Liver (tissue), 3 donors: ENCODE data around the gene STX1A.

ENCODE experiments used
- EGR1 ChIP-seq, 2 donors: IDR thresholded peaks; 2 replicates each; pipeline ENCODE4 v1.6.1; 2016 to 2018; ENCODE audit warnings: antibody characterized with exemption in 2 of 2, low read depth in 2 of 2
- HNF4A ChIP-seq, 2 donors: conservative IDR thresholded peaks; 2 replicates each; pipeline ENCODE4 v1.6.1; 2016; ENCODE audit warnings: antibody characterized with exemption in 2 of 2, mild to moderate bottlenecking in 2 of 2
- RAD21 ChIP-seq, 2 donors: IDR thresholded peaks; 2 replicates each; pipeline ENCODE4 v1.6.1; 2016; ENCODE audit warnings: antibody characterized with exemption in 2 of 2, mild to moderate bottlenecking in 2 of 2
- SP1 ChIP-seq: IDR thresholded peaks from 2 replicates; pipeline ENCODE4 v1.6.1; 2018; ENCODE audit warnings: antibody characterized with exemption, mild to moderate bottlenecking
- TAF1 ChIP-seq: conservative IDR thresholded peaks from 2 replicates; pipeline ENCODE4 v1.6.1; 2016; ENCODE audit warnings: antibody characterized with exemption, mild to moderate bottlenecking
- TF ChIP-seq, protein P1 (sequence below): fragments of 150-350 bp; IDR thresholded peaks from 2 replicates; pipeline ENCODE4 v1.5.1; 2017; ENCODE audit warnings: improper control_type of control experiment, low read depth, low read length; ENCODE audit not compliant: missing input control
- TF ChIP-seq, protein P2 (sequence below): IDR thresholded peaks from 2 replicates; pipeline ENCODE4 v1.6.1; 2016; ENCODE audit warnings: antibody characterized with exemption
- donor health status: healthy.
- donor health status: healthy.

- TF ChIP-seq, protein P1, sequence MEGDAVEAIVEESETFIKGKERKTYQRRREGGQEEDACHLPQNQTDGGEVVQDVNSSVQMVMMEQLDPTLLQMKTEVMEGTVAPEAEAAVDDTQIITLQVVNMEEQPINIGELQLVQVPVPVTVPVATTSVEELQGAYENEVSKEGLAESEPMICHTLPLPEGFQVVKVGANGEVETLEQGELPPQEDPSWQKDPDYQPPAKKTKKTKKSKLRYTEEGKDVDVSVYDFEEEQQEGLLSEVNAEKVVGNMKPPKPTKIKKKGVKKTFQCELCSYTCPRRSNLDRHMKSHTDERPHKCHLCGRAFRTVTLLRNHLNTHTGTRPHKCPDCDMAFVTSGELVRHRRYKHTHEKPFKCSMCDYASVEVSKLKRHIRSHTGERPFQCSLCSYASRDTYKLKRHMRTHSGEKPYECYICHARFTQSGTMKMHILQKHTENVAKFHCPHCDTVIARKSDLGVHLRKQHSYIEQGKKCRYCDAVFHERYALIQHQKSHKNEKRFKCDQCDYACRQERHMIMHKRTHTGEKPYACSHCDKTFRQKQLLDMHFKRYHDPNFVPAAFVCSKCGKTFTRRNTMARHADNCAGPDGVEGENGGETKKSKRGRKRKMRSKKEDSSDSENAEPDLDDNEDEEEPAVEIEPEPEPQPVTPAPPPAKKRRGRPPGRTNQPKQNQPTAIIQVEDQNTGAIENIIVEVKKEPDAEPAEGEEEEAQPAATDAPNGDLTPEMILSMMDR: no peak
- TF ChIP-seq SP1: no peak
- TF ChIP-seq, protein P2, sequence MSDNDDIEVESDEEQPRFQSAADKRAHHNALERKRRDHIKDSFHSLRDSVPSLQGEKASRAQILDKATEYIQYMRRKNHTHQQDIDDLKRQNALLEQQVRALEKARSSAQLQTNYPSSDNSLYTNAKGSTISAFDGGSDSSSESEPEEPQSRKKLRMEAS: no peak
- no peak for TF ChIP-seq RAD21 (IDR thresholded peaks at IDR 0.05)
- no peak for TF ChIP-seq TAF1
- no peak for TF ChIP-seq EGR1 (IDR thresholded peaks at IDR 0.05; ENCODE audit: low read depth in 2 of 2)
- no peak for TF ChIP-seq HNF4A (conservative IDR thresholded peaks at IDR 0.05)
Observed at GRCh38 chr7:73717025-73717807, 2.3 kb downstream of the STX1A start.
